Renal cortical epithelial cell (primary cell): ENCODE data around the gene PCNX1. TPM values are rescaled to one million over a fixed set of nuclear protein-coding genes. Genes with fewer than 3 reads are reported as not detected.
"Not testable (repeated sequence)": the region's sequence is repeated elsewhere in the genome, so short reads cannot be mapped to it uniquely, and the experiment has no call there.

Experiments
- DNase-seq: peaks from one replicate; pipeline ENCODE4 v3.0.0-alpha.2; 2011; ENCODE audit warnings: low read depth
- total RNA-seq: library from RNA; depleted of rRNA; stranded (reverse); fragments of >200 nt; gene quantifications from 2 replicates; pipeline ENCODE4 v1.2.3, GENCODE V29; 2014

Gene PCNX1
- total RNA-seq, 1 donor from 2014 or later, result 69.0 TPM

GRCh38 chr14:71122866-71123565 lies 215.8 kb downstream of the PCNX1 start:
- no peak for DNase-seq

GRCh38 chr14:71123579-71124135 lies 216.4 kb downstream of the PCNX1 start:
- no peak for DNase-seq

DNA sequence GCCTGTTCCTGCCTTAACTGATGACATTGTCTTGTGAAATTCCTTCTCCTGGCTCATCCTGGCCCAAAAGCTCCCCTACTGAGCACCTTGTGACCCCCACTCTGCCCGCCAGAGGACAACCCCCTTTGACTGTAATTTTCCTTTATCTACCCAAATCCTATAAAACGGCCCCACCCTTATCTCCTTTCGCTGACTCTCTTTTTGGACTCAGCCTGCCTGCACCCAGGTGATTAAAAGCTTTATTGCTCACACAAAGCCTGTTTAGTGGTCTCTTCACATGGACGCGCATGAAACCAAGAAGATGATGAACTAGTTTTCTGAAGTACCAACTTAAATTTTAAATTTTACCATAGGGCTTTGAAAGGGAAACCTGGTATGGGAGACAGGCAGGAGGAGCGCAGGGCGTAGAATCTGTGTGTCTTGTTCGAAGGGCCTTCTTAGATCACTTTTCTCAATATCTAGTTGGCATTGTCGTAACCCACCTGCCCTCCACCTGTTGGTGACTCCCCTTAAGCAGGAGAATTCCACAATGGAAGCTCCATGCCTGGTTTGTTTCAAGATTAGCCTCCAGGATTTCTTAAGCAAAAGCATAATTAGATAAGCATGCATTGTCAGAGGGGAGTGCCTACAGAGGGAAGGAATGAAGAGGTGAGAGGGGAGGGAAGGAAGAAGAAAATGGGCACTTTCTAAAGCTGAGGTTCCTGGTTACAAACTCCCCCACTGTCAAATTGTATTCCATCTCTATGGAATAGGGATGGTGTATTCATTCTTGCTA lies 222.6 kb downstream of the PCNX1 start:
- not testable (repeated sequence) for DNase-seq

GRCh38 chr14:71130491-71131179 lies 223.4 kb downstream of the PCNX1 start:
- DNase-seq, result peak; percentile 16

GRCh38 chr14:71133296-71133695 lies 226.0 kb downstream of the PCNX1 start:
- DNase-seq, result no peak

DNA sequence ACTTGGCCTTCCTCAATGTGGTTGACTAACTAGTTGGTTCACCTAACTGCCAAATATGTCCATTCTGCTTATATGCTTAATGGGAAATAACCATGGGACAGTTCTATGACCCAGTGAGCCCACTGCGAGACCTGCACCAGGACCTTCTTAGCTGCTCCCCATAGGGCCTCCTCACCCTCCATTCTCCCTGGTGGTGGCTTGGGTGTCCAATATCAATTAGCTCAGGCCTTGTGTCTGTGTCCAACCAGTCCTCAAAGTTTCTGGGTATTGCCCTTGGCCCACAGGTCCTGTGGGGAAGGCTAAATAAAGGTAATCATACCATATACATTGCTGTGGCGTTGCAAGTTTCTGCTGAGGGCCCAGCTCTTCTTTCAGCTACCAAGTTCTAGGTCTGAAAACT lies 228.2 kb downstream of the PCNX1 start:
- DNase-seq, result no peak

DNA sequence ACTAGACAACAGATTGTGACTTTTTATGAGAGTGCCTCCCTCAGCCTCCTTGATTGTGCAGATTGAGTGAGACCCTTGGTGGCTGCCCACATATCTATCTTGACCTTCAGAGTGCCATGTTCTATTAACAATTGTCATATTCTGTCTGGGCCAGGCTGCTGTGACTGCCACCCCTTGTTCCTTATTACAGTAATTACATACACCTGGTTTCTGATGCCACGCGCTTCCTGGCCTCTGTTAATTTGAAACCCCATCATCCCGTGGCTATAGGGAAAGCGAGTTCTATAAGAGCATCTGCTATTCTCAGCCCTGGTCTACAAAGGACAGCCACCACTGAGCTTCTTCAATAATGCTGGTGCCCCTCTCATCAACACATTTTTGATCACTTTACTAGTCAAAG lies 228.7 kb downstream of the PCNX1 start:
- no peak for DNase-seq

DNA sequence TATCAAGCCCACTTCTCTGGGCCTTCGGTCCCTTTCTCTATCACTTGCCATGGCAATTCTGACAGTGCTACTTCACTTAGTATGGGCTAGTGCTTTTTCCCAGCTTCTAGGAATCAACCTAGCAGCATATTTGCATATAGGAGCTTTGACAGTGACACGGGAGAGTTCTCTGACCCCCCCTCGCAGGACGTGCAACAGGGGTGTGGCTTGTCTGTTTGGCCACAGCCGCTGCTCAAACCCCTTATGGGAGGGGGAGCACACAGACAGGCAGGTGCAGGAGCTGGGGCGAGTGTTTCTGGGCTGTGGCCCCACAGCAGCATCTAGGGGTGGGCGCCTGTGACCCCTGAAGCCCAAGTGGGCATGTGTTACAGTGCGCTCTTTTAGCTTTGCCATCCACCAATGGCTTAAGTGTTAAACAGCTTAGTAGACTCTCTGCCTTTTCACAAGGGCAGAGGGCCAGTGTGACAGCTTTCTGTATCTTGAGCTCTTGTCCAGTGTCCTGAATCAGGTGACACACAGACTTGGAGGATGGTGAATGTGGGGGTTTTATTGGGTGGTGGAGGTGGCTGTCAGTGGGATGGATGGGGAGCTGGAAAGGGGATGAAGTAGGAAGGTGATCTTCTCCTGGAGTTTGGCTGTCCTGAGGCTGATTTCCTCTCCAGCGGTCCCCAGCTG lies 229.3 kb downstream of the PCNX1 start:
- DNase-seq, result no peak

- DNase-seq, result no peak
Measured at GRCh38 chr14:71137536-71138447, 230.5 kb downstream of the PCNX1 start.

DNA sequence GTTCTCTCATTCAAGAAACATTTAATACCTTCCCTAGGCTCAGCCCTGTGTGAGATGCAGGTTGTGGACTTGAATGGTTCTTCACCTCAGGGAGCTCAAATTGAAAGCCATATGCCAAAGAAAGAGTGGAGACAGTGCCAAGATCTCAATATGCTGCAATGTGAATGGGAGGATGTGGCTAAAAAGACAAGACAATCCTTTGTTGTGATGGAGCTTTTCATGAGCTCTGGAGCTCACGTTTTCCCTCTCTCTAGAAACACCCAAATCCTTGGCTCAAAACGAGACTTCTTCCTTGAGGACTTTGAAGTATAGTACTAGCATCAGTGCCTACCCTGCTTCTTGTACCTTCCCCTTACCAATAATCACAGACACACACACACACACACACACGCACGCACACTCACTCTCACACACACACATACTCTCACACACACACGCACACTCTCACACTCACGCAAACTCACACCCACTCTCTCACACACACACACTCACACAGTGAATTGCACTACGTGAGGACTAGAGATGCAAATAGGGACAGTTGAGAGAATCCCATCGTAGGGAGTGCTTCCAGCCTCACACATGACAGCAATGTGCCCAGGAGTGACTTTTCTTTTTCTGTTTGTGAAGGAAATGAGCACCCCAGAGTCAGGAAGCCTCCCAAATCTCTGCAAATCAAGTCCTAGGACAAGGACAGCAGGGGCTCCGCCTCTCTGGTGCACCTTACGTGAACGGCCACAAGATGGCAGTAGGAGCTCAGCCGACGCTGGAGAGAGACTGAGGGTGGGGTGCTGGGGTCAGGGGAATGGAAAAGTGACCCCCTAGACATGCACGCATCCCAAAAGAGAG lies 231.4 kb downstream of the PCNX1 start:
- peak; percentile 23 for DNase-seq

GRCh38 chr14:71139294-71139946 lies 232.2 kb downstream of the PCNX1 start:
- no peak for DNase-seq

GRCh38 chr14:71140157-71140556 lies 232.9 kb downstream of the PCNX1 start:
- peak; percentile 42 for DNase-seq

DNA sequence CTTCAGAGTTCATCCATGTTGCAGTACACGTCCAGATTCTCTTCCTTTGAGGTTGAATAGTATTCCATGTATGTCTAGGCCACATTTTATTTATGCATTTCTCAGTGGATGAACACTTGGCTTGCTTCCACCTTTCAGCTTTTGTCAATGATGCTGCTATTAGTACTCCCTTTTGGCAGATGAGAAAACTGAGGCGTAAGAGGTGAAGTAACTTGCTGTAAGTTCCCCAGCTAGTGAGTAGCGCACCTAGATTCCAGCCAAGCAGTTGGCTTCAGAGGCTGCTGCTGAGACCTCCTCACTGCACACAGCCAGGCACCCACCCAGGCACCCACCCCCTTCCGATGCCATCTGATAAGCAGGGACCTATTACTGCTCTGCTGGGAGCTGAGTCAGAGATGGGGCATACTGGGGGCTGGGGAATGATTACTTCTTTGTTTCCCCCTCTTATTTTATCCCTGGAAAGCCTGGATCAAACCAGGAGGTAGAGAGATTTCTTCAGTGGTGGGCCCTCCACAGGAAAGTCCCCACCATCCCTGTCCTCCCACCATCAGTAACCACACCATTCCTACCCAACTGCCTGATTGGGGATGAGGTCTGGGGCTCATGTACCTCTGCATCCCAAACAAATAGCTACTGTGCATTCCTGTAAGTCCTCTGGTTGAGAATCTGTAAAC lies 234.6 kb downstream of the PCNX1 start:
- DNase-seq, result peak; percentile 25

DNA sequence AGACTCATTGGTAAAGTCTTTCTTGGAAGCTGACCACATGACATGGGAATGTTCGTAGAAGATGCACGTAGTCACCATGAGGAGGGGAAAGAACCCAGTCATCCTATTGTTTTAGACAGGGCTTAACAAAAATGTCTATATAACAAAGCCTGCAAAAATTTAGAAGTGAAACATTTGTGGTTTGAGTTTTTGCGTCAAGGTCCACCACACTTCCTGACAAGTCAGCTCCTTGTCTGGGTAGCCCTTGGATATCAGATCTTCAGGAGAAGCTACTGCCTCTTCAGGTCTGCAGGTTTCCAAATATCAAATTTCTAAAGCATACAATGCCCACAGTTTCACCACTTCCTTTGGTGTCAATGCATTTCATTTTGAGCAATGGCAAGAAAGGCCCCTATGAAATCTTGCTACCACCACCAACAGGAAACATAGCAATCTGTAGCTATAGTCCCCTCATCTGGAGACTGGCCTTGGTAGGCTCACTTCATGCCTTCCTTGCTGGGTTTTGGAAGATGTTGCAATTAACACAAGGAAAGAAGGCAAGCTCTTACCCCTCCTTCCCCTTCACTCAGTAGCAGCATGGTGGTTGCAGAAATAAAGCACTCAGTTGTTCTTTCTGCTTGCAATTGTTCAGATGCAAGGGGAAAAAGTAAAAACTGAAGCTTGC lies 235.2 kb downstream of the PCNX1 start:
- DNase-seq, result peak; percentile 95

DNA sequence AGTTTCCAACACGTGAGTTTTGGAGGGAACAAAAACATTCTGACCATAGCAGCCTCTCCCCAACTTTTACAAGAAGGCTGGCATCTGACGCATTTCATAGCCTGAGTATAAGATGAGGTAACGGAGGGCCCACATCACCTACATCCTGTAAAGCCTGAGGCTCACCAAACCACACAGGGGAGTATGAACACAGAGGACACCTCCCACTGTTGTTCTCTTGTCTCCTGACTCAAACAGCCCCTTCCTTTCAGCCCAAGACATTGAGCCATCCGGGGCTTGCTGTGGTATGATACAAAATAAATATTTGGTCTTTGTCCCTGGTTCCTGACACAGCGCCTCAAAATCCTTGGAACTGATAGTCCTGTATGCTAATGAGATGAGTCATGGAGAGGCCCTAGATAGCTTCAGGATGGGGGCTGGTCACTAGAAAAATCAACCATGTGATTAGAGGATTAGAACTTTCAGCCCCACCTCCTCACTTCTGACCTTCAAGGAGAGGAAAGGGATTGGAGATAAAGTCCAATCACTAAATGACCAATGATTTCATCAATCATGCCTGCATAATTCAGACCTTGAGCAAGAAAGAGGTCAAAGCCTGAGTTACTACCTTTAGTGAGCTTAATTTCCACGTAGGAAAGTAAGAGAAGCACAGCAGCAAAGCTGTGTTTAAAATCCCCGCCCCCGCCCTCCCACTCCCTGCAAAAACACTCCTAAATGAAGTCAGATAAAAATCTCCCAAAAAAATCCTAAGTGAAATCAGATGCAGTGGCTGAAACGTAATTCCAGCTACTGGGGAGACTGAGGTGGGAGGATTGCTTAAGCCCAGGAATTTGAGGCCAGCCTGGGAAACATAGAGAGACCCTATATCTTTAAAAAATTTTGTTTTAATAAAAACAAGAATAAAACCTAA lies 236.4 kb downstream of the PCNX1 start:
- DNase-seq, result peak; percentile 78

DNA sequence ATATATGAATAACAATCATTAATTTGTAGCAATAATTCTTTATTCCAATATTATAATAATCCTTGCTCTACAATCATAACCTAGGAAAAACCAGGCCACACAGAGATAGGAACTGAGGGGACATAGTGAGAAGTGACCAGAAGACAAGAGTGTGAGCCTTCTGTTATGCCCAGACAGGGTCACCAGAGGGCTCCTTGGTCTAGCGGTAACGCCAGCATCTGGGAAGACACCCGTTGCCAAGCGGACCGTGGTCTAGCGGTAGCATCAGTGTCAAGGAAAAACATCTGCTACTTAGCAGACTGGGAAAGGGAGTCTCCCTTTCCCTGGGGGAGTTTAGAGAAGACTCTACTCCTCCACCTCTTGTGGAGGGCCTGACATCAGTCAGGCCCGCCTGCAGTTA lies 240.1 kb downstream of the PCNX1 start:
- DNase-seq, result not testable (repeated sequence)

DNA sequence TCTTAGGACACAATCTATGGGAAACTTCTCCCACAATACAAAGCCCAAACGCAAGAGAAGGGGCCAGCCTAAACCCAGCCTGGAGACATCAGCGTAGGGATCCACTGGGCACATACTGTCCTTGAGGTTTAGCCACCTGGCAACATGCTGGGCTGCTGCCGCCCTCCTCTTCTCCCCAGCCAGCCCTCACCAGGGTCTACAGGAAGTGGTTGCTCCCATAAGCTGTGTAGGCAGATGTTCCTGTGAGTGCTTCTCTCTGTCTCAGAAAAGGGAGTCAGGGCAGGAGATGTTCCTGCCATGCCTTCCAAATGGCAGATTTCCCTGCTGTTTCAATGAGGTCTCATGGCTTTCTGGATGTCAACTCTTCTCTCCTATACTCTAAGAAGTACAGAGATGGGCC lies 241.4 kb downstream of the PCNX1 start:
- no peak for DNase-seq
